Caco-2 (cell line): Measurements from ENCODE around the gene SEMA4G. TPM values are rescaled to one million over a fixed set of nuclear protein-coding genes. Genes with fewer than 3 reads are reported as not detected.

Experiments
- Bru-seq: library from RNA; stranded (reverse); fragments of 400-500 nt; gene quantifications from one replicate; lab custom pipeline; 2021; lab: Mats Ljungman, UMichigan
- BruChase-seq, 2 experiments: library from RNA; stranded (reverse); fragments of 400-500 nt; gene quantifications; one replicate each; lab custom pipeline; 2021; lab: Mats Ljungman, UMichigan
- BruUV-seq: library from RNA; stranded (reverse); fragments of 400-500 nt; replicated peaks from 2 replicates; lab custom pipeline; 2021; lab: Mats Ljungman, UMichigan
- CTCF ChIA-PET: fragments of 300-600 bp; sonication (Branson Sonifier 250); formaldehyde crosslinking; loops from one replicate; lab custom pipeline; 2022; ENCODE audit warnings: antibody characterized with exemption; lab: Charles Lee
- POLR2A ChIA-PET: fragments of 300-600 bp; sonication (Branson Sonifier 250); formaldehyde crosslinking; loops from one replicate; lab custom pipeline; 2022; ENCODE audit warnings: antibody characterized with exemption; lab: Charles Lee
- DNase-seq, 2 experiments: peaks; one replicate each; pipeline versions ENCODE4 v3.0.0 to v3.0.0-alpha.2; 2020 to 2022
- H3K27me3 ChIP-seq: replicated peaks from 2 replicates; pipeline ENCODE4 v1.6.0; 2011; ENCODE audit warnings: low read length; ENCODE audit not compliant: control insufficient read depth, insufficient read depth
- H3K36me3 ChIP-seq: 2 replicates; pipeline ENCODE4 v1.5.1; 2011; ENCODE audit warnings: low read length; ENCODE audit not compliant: control insufficient read depth, insufficient read depth
- H3K4me1 ChIP-seq: fragments of 250-450 bp; sonication (Bioruptor Pico); 2 replicates; pipeline ENCODE4 v1.5.1; 2020; ENCODE audit warnings: mild to moderate bottlenecking
- H3K4me3 ChIP-seq: 2 replicates; pipeline ENCODE4 v1.5.1; 2011; ENCODE audit warnings: low read depth, mild to moderate bottlenecking, control low read depth, low read length
- H3K9me3 ChIP-seq: fragments of 250-450 bp; sonication (Bioruptor Pico); 2 replicates; pipeline ENCODE4 v1.5.1; 2020; ENCODE audit warnings: mild to moderate bottlenecking, moderate library complexity
- H3K27ac Mint-ChIP-seq: one replicate; pipeline ENCODE4 v1.8.0; 2022; ENCODE audit warnings: mixed read lengths; ENCODE audit not compliant: unreplicated experiment
- H3K27me3 Mint-ChIP-seq: one replicate; pipeline ENCODE4 v1.8.0; 2022; ENCODE audit warnings: mixed read lengths; ENCODE audit not compliant: insufficient read depth, unreplicated experiment
- H3K36me3 Mint-ChIP-seq: one replicate; pipeline ENCODE4 v1.8.0; 2022; ENCODE audit warnings: mild to moderate bottlenecking, mixed read lengths; ENCODE audit not compliant: insufficient read depth, unreplicated experiment
- H3K4me1 Mint-ChIP-seq: one replicate; pipeline ENCODE4 v1.8.0; 2022; ENCODE audit warnings: low read depth, mixed read lengths; ENCODE audit not compliant: unreplicated experiment
- H3K4me3 Mint-ChIP-seq: one replicate; pipeline ENCODE4 v1.8.0; 2022; ENCODE audit warnings: mild to moderate bottlenecking, moderate library complexity, mixed read lengths; ENCODE audit not compliant: unreplicated experiment
- H3K9me3 Mint-ChIP-seq: one replicate; pipeline ENCODE4 v1.8.0; 2022; ENCODE audit warnings: mixed read lengths; ENCODE audit not compliant: unreplicated experiment
- intact Hi-C: fragments of 100-400 bp; cut with micrococcal nuclease; formaldehyde crosslinking; loops from one replicate; pipeline ENCODE4 v1.10.0; 2022; ENCODE audit not compliant: unreplicated experiment
- long read RNA-seq: library from polyadenylated mRNA; stranded (forward); transcript quantifications from one replicate; pipeline ENCODE4 v2.0.0, GENCODE V29; 2022
- total RNA-seq: library from RNA; stranded (reverse); gene quantifications from 2 replicates; pipeline ENCODE4 v1.2.3, GENCODE V29; 2022
- TF ChIP-seq, protein P1 (sequence below), 2 experiments: fragments of 200-600 bp in 1 of 2; IDR thresholded peaks; 1 replicate in 1 of 2; 2 replicates in 1 of 2; pipeline versions ENCODE4 v1.5.1 to v1.8.0; 2011 to 2022; ENCODE audit warnings: antibody characterized with exemption in 1 of 2, control low read depth in 1 of 2, inconsistent platforms in 1 of 2, low read depth in 1 of 2, low read length in 1 of 2, mild to moderate bottlenecking in 1 of 2, moderate library complexity in 1 of 2; ENCODE audit not compliant: insufficient read depth in 1 of 2, severe bottlenecking in 1 of 2, unreplicated experiment in 1 of 2

The SEMA4G gene
- 67.3 and 81.2 TPM in 2 replicates for total RNA-seq
- Bru-seq, nascent RNA: percentile 74 among the genes with signal in this experiment
- BruChase-seq, experiment 1, labeled RNA remaining after a 2-hour chase: percentile 86 among the genes with signal in this experiment
- BruChase-seq, experiment 2, labeled RNA remaining after a 6-hour chase: percentile 89 among the genes with signal in this experiment
- long read RNA-seq, partial matches to known transcripts: 0 of 17 reads
- long read RNA-seq, other reads (novel, unspliced or antisense): 13 of 17 reads

- H3K9me3 ChIP-seq: no peaks in the 10 kb centered on the region
- Mint-ChIP-seq H3K4me3 (peak within 1 kb of the TSS; percentile 90), H3K4me1 (peaks cover 50% of the 10 kb centered on the region), H3K27me3 (no peaks in the 10 kb centered on the region), H3K27ac (peak within 1 kb of the TSS; percentile 86), H3K36me3 (peaks cover 35% of the 10 kb centered on the region), H3K9me3 (no peaks in the 10 kb centered on the region)
- ChIA-PET CTCF (interaction anchor here (0.7 to 2.4 kb wide), 8 partner anchors 12 to 127 kb away, joined by 3 to 12 read pairs (median 3); no protein-coding TSS in a partner anchor), POLR2A (interaction anchor here (1.0 to 1.2 kb wide), 2 partner anchors 28 kb away, joined by 3 read pairs; no protein-coding TSS in a partner anchor)
- no TSS peak for BruUV-seq
- peaks cover 8% of the 10 kb centered on the region for H3K36me3 ChIP-seq
- no peaks in the 10 kb centered on the region for H3K27me3 ChIP-seq
- TF ChIP-seq, protein P1, sequence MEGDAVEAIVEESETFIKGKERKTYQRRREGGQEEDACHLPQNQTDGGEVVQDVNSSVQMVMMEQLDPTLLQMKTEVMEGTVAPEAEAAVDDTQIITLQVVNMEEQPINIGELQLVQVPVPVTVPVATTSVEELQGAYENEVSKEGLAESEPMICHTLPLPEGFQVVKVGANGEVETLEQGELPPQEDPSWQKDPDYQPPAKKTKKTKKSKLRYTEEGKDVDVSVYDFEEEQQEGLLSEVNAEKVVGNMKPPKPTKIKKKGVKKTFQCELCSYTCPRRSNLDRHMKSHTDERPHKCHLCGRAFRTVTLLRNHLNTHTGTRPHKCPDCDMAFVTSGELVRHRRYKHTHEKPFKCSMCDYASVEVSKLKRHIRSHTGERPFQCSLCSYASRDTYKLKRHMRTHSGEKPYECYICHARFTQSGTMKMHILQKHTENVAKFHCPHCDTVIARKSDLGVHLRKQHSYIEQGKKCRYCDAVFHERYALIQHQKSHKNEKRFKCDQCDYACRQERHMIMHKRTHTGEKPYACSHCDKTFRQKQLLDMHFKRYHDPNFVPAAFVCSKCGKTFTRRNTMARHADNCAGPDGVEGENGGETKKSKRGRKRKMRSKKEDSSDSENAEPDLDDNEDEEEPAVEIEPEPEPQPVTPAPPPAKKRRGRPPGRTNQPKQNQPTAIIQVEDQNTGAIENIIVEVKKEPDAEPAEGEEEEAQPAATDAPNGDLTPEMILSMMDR (IDR thresholded peaks at IDR 0.05; ENCODE audit: insufficient read depth in 1 of 2, low read depth in 1 of 2, low read length in 1 of 2, severe bottlenecking in 1 of 2, unreplicated experiment in 1 of 2): peak; percentile 80 to 83
- peaks cover 33% of the 10 kb centered on the region for H3K4me1 ChIP-seq
- H3K4me3 ChIP-seq: peak within 1 kb of the TSS; percentile 98
- intact Hi-C loops: no loop called here
- DNase-seq: peak; percentile 69 to 80
These were observed at the start of gene SEMA4G for GRCh38 chr10:100969187-100970075. Gene SEMA4G (plus strand): TSS chr10:100969504. CDS start chr10:100972913, 3,409 bp downstream.

DNA sequence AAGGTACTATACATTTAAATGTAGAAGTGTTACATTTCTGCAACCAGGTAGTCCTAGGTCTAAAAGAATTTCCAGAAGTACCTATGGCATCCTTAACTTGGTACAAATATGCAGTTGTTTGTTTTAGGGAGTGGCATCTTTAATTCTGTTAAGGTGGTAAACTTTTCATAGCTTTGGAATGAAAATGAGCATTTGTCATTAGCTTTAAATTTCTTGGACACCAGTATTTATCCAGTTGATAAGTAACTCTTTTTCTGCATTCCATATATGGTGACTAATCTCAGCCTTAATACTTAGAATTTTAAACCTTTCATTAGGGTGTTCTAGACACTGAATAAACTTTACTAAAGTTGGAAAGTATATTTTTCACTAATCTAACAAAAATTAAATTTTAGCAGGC lies 45.7 kb upstream of the SEMA4G start:
- 0 out of 2 replicates have a peak, but pooled peaks cover 3% of the 10 kb centered on the region for H3K4me1 ChIP-seq
- H3K4me3 ChIP-seq: no peak overlapping the region
- no peaks in the 10 kb centered on the region for H3K27me3 Mint-ChIP-seq
- TF ChIP-seq, protein P1 (IDR thresholded peaks at IDR 0.05; ENCODE audit: insufficient read depth in 1 of 2, low read depth in 1 of 2, low read length in 1 of 2, severe bottlenecking in 1 of 2, unreplicated experiment in 1 of 2): no peak
- no TSS peak for BruUV-seq
- H3K9me3 Mint-ChIP-seq: no peaks in the 10 kb centered on the region
- POLR2A ChIA-PET: no interaction called here
- DNase-seq: no peak
- CTCF ChIA-PET: no interaction called here
- H3K4me3 Mint-ChIP-seq: no peak overlapping the region
- no peaks in the 10 kb centered on the region; the same call in 1 of the 2 replicates for H3K36me3 ChIP-seq
- H3K4me1 Mint-ChIP-seq: no peaks in the 10 kb centered on the region
- no peaks in the 10 kb centered on the region for H3K27me3 ChIP-seq
- no peak overlapping the region for H3K27ac Mint-ChIP-seq
- intact Hi-C loops: no loop called here
- peaks cover 42% of the 10 kb centered on the region for H3K36me3 Mint-ChIP-seq
- H3K9me3 ChIP-seq: no peaks in the 10 kb centered on the region

DNA sequence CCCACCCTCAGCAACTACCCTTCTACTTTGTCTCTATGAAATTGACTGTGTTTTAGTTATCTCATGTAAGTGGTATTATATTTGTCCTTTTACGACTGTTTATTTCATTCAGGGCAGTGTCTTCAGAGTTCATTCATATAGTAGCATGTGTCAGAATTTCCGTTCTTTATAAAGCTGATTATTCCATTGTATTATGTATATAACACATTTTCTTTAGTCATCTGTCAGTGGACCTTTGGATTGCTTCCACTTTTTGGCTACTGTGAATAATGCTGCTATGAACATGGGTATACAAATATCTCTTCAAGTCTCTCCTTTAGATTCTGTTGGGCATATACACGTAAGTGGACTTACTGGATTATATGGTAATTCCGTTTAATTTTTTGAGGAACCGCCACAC lies 42.0 kb upstream of the SEMA4G start:
- CTCF ChIA-PET: no interaction called here

More for the DNA sequence above, 42.0 kb upstream of the SEMA4G start:
- no peak for DNase-seq
- no peak overlapping the region for H3K27ac Mint-ChIP-seq
- H3K27me3 Mint-ChIP-seq: no peaks in the 10 kb centered on the region
- no peaks in the 10 kb centered on the region for H3K9me3 Mint-ChIP-seq
- peaks cover 53% of the 10 kb centered on the region for H3K36me3 Mint-ChIP-seq
- TF ChIP-seq, protein P1 (IDR thresholded peaks at IDR 0.05; ENCODE audit: insufficient read depth in 1 of 2, low read depth in 1 of 2, low read length in 1 of 2, severe bottlenecking in 1 of 2, unreplicated experiment in 1 of 2): no peak
- no peaks in the 10 kb centered on the region for H3K27me3 ChIP-seq
- POLR2A ChIA-PET: no interaction called here
- H3K4me3 Mint-ChIP-seq: no peak overlapping the region
- H3K36me3 ChIP-seq: 0 out of 2 replicates have a peak, but pooled peaks cover 1% of the 10 kb centered on the region
- no TSS peak for BruUV-seq
- intact Hi-C loops: no loop called here
- H3K9me3 ChIP-seq: no peaks in the 10 kb centered on the region
- H3K4me1 ChIP-seq: 0 out of 2 replicates have a peak, but pooled peaks cover 3% of the 10 kb centered on the region
- no peak overlapping the region for H3K4me3 ChIP-seq
- H3K4me1 Mint-ChIP-seq: no peaks in the 10 kb centered on the region
